Nephron progenitor cell (in vitro differentiated cells): ENCODE measurements around the gene NBAS.
A peak's percentile ranks its signal among the peaks of the same experiment; 100 is the strongest.

ENCODE experiments used
- DNase-seq: peaks from one replicate; pipeline ENCODE4 v3.0.0; 2021
- H3K27ac Mint-ChIP-seq: 2 replicates; pipeline ENCODE4 v1.8.0; 2021; ENCODE audit warnings: mild to moderate bottlenecking, moderate library complexity, mixed read lengths
- H3K27me3 Mint-ChIP-seq: 2 replicates; pipeline ENCODE4 v1.8.0; 2021; ENCODE audit warnings: mild to moderate bottlenecking, low read depth, mixed read lengths; ENCODE audit not compliant: poor library complexity
- H3K36me3 Mint-ChIP-seq: 2 replicates; pipeline ENCODE4 v1.8.0; 2021; ENCODE audit warnings: low read depth, mixed read lengths
- H3K4me1 Mint-ChIP-seq: 2 replicates; pipeline ENCODE4 v1.8.0; 2021; ENCODE audit warnings: mixed read lengths
- H3K4me3 Mint-ChIP-seq: 2 replicates; pipeline ENCODE4 v1.8.0; 2021; ENCODE audit warnings: mild to moderate bottlenecking, moderate library complexity, mixed read lengths
- H3K9me3 Mint-ChIP-seq: 2 replicates; pipeline ENCODE4 v1.8.0; 2021; ENCODE audit warnings: mild to moderate bottlenecking, moderate library complexity, mixed read lengths
- CTCF ChIP-seq: fragments of 200-600 bp; sonication (generic); IDR thresholded peaks from 2 replicates; pipeline ENCODE4 v1.5.0; 2021; ENCODE audit warnings: antibody characterized with exemption

NBAS gene

DNA sequence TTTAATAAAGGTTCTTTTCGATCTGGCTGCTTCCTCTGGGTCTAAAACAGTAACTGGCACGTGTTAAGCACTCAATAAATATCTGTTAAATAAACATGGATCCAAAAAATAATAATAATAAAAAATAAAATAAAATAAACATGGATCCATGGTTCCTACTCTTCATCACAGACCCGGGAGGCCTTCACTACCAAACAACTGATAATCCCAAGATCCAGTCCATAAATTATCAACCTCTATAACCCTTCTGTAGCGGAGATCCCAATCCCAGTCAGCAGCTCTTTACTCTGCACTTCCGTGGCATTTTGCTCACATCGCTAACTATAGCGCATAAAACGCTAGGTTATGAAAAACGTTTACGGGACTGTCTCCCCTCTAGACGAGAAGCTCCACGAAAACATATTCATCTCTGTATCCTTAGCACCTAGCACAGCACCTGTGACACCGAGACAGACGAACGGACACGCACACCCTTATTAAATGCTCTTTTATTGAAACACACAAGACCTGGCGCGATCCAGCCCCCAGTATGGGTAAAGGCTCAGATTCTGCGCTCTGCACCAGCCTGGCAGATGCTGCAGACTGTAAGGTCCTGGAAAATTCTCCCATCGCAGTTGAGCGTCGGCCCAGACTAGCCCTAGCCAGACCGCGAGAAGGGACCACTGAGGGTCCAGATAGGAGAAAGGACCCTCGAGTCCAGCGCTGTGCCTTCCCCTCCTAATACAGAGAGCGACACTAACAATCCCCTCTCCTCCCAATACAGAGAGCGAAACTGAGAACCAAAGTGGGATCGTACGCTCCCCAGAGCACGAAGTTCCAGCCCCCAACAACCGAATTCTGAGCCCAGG is 770 bp downstream of the NBAS start:
- peak; percentile 32 for DNase-seq
- H3K27me3 Mint-ChIP-seq, result peaks cover 5% of the 10 kb centered on the region
- peak overlapping the region; percentile 99 for H3K27ac Mint-ChIP-seq
- H3K36me3 Mint-ChIP-seq, result peaks cover 7% of the 10 kb centered on the region
- H3K9me3 Mint-ChIP-seq, result no peaks in the 10 kb centered on the region
- peaks cover 71% of the 10 kb centered on the region for H3K4me1 Mint-ChIP-seq
- H3K4me3 Mint-ChIP-seq, result peak overlapping the region; percentile 98
- no peak for TF ChIP-seq CTCF

DNA sequence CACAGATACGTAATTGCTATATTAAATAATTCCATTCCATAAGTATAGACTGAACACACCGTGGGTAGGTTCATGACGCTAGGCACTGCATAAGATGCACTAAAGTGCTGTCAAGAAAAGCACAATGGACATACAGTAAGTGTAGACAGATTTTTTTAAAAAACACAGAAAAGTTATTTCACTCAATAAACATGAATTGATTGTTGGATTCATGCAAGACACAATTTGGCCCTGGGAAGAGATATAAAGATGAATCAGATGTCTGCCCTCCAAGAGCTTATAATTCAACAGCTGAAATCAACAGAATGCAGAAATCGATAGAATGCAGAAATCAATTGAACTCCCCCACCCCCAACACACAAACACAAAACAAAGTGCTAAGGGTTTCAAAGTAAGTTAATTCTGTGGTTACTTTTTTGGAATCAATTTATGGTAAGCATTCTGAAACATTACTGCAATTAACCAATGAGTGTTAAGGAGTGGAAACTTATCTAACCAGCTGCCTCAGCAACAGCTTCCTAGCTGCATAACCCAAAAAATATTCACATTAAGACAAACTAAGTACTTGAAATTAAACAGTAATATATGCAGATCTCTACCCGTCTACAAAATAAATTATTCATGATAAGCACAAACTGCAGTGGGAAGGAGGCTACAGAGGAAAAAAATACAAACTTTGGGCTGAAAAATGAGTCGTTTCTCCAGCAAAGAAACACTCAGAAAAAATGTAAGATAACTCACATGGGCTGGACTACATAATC is 1.6 kb downstream of the NBAS start:
- TF ChIP-seq CTCF, result no peak
- H3K27ac Mint-ChIP-seq, result no peak overlapping the region
- H3K9me3 Mint-ChIP-seq, result no peaks in the 10 kb centered on the region
- H3K4me3 Mint-ChIP-seq, result peak overlapping the region; percentile 98
- peaks cover 71% of the 10 kb centered on the region for H3K4me1 Mint-ChIP-seq
- peaks cover 16% of the 10 kb centered on the region for H3K36me3 Mint-ChIP-seq
- no peak for DNase-seq
- peaks cover 5% of the 10 kb centered on the region for H3K27me3 Mint-ChIP-seq

GRCh38 chr2:15557887-15558311 is 3.2 kb downstream of the NBAS start:
- Mint-ChIP-seq H3K36me3 (peaks cover 31% of the 10 kb centered on the region), H3K27me3 (no peaks in the 10 kb centered on the region), H3K4me3 (peak overlapping the region; percentile 65), H3K4me1 (peaks cover 63% of the 10 kb centered on the region), H3K27ac (peak overlapping the region; percentile 31), H3K9me3 (no peaks in the 10 kb centered on the region)
- no peak for DNase-seq
- no peak for TF ChIP-seq CTCF

GRCh38 chr2:15556311-15556930 is 4.7 kb downstream of the NBAS start:
- Mint-ChIP-seq H3K4me3 (no peak overlapping the region), H3K27me3 (no peaks in the 10 kb centered on the region), H3K9me3 (no peaks in the 10 kb centered on the region), H3K36me3 (peaks cover 44% of the 10 kb centered on the region), H3K27ac (no peak overlapping the region), H3K4me1 (peaks cover 48% of the 10 kb centered on the region)
- no peak for TF ChIP-seq CTCF
- no peak for DNase-seq

DNA sequence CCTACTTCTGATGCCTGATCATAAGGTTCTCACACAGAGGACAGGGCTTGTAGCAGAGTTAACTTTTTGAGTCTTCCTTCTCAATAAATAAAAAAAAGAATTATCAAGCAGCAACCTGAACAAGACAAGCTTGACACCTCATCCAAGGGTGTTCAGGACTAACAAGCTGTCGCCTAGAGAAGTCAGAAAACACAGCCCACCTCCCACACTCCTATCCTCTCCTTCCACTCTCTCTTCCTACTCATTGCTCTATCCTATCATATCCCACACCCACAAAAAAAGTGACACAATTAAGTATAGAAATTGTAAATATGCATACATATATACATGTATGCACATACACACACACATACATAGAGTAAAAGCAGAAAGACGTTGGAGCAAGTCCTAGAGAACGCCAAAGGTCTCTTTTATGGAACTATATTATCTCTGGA is 5.4 kb downstream of the NBAS start:
- Mint-ChIP-seq H3K4me3 (no peak overlapping the region), H3K36me3 (peaks cover 46% of the 10 kb centered on the region), H3K27ac (peak overlapping the region; percentile 80), H3K9me3 (no peaks in the 10 kb centered on the region), H3K27me3 (no peaks in the 10 kb centered on the region), H3K4me1 (peaks cover 45% of the 10 kb centered on the region)
- TF ChIP-seq CTCF, result no peak
- DNase-seq, result no peak
